ENCODE data around the gene RFWD3. TPM values are rescaled to one million over a fixed set of nuclear protein-coding genes. Genes with fewer than 3 reads are reported as not detected.

RFWD3 gene
- total RNA-seq, 6 experiments from 2014 or later, result 5.4 to 10.3 (median 7.3) TPM

GRCh38 chr16:74591876-74592650, 74.6 kb downstream of the RFWD3 start:
- WGBS (ENCODE audit: insufficient coverage, low coverage, low lambda C conversion rate, missing lambda C conversion rate), result 37% methylated on average over 9 of the region's 9 CpGs
- intact Hi-C loops (cut with DNase I), result no loop called here

GRCh38 chr16:74586948-74587347, 79.7 kb downstream of the RFWD3 start:
- Histone ChIP-seq H3K36me3 (no peaks in the 10 kb centered on the region), H3K27me3 (no peaks in the 10 kb centered on the region), H3K4me1 (peaks cover 0 to 15% (median 6%) of the 10 kb centered on the region in 4 donors), H3K4me3 (no peak overlapping the region), H3K9me3 (no peaks in the 10 kb centered on the region), H3K27ac (no peak overlapping the region)
- intact Hi-C loops (cut with DNase I), result no loop called here
- DNase-seq (no peak), ATAC-seq (no peak)
- 62% methylated on average over 6 of the region's 6 CpGs for WGBS (ENCODE audit: insufficient coverage, low coverage, low lambda C conversion rate, missing lambda C conversion rate)
- no peak for TF ChIP-seq POLR2A (IDR thresholded peaks at IDR 0.05)
- no peak for TF ChIP-seq CTCF (IDR thresholded peaks at IDR 0.05)

More at GRCh38 chr16:74591876-74592650, 74.6 kb downstream of the RFWD3 start:
- no peaks in the 10 kb centered on the region for H3K27me3 ChIP-seq
- peak; percentile 40 to 64 (median 55) for DNase-seq
- no peaks in the 10 kb centered on the region for H3K36me3 ChIP-seq
- peaks cover 0 to 31% (median 8%) of the 10 kb centered on the region in 4 donors for H3K4me1 ChIP-seq
- ATAC-seq, result peak; percentile 85 to 89 (median 88)
- TF ChIP-seq CTCF (IDR thresholded peaks at IDR 0.05) (no peak), POLR2A (IDR thresholded peaks at IDR 0.05) (no peak)
- no peaks in the 10 kb centered on the region for H3K9me3 ChIP-seq
- H3K4me3 ChIP-seq, result no peak overlapping the region
- peak overlapping the region in 2 of 3 donors; percentile 3 to 50 for H3K27ac ChIP-seq

GRCh38 chr16:74585846-74586443, 80.7 kb downstream of the RFWD3 start:
- intact Hi-C loops (cut with DNase I), result no loop called here
- Histone ChIP-seq H3K27me3 (no peaks in the 10 kb centered on the region), H3K36me3 (no peaks in the 10 kb centered on the region), H3K9me3 (no peaks in the 10 kb centered on the region), H3K27ac (no peak overlapping the region), H3K4me3 (no peak overlapping the region), H3K4me1 (peaks cover 0 to 4% (median under 1%) of the 10 kb centered on the region in 4 donors)
- ATAC-seq (no peak), DNase-seq (no peak)
- TF ChIP-seq CTCF (IDR thresholded peaks at IDR 0.05) (no peak), POLR2A (IDR thresholded peaks at IDR 0.05) (no peak)
- 78% methylated on average over 5 of the region's 6 CpGs for WGBS (ENCODE audit: insufficient coverage, low coverage, low lambda C conversion rate, missing lambda C conversion rate)

GRCh38 chr16:74583926-74584666, 82.6 kb downstream of the RFWD3 start:
- H3K36me3 ChIP-seq, result no peaks in the 10 kb centered on the region
- ATAC-seq (peak in 1 of 4 donors; percentile 17), DNase-seq (no peak)
- TF ChIP-seq POLR2A (IDR thresholded peaks at IDR 0.05) (no peak), CTCF (IDR thresholded peaks at IDR 0.05) (no peak)
- H3K27me3 ChIP-seq, result no peaks in the 10 kb centered on the region
- no peaks in the 10 kb centered on the region for H3K9me3 ChIP-seq
- intact Hi-C loops (cut with DNase I), result no loop called here
- H3K4me1 ChIP-seq, result peaks cover 0 to 5% (median 2%) of the 10 kb centered on the region in 4 donors
- no peak overlapping the region for H3K4me3 ChIP-seq
- no peak overlapping the region for H3K27ac ChIP-seq
- WGBS (ENCODE audit: insufficient coverage, low coverage, low lambda C conversion rate, missing lambda C conversion rate), result 82% methylated on average over 8 of the region's 9 CpGs

Measured in right lobe of liver (tissue), 6 donors.